Measurements from ENCODE around the gene CPT1C.

DNA sequence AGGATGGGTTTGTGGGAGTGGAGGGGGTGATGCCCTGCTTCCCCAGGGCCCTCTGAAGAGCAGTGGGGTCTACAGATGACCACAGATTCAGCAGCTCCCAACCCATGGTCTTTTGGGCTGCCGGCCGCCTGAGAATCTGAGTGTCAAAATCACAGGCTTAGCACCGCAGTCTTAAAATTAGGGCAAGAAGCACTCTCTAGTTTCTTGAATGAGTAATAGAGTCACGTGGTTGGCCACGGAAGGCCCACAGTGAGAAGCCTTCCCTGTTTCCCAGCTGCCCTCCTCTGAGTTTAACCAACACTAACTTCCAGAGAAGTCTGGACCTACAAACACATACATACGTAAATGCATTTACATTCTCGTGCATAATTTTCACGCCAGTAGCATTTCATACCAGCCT is 8.6 kb upstream of the CPT1C start:
- TF ChIP-seq POLR2A (IDR thresholded peaks at IDR 0.05) (no peak), CTCF (IDR thresholded peaks at IDR 0.05) (no peak)

Data from esophagus squamous epithelium (tissue), 4 donors.